Mucosa of stomach (tissue), 1 donor: Measurements from ENCODE around the gene CKM.

Source experiments
- H3K27me3 ChIP-seq: one replicate; pipeline ENCODE4 v1.7.0; 2013; ENCODE audit warnings: mild to moderate bottlenecking, low read length; ENCODE audit not compliant: control insufficient read depth, insufficient read depth
- H3K36me3 ChIP-seq: one replicate; pipeline ENCODE4 v1.7.0; 2013; ENCODE audit warnings: low read length; ENCODE audit not compliant: control insufficient read depth, insufficient read depth
- H3K4me1 ChIP-seq: one replicate; pipeline ENCODE4 v1.7.0; 2013; ENCODE audit warnings: mild to moderate bottlenecking, low read length; ENCODE audit not compliant: control insufficient read depth, insufficient read depth
- H3K4me3 ChIP-seq: one replicate; pipeline ENCODE4 v1.7.0; 2013; ENCODE audit warnings: low read length
- H3K9ac ChIP-seq: one replicate; pipeline ENCODE4 v1.7.0; 2013; ENCODE audit warnings: mild to moderate bottlenecking, low read length, moderate library complexity
- H3K9me3 ChIP-seq: one replicate; pipeline ENCODE4 v1.7.0; 2013; ENCODE audit warnings: mild to moderate bottlenecking, low read length, moderate library complexity; ENCODE audit not compliant: control insufficient read depth
- donor health status: Pancreatic carcinoma.

CKM gene

GRCh38 chr19:45355910-45356309 is 33.2 kb upstream of the CKM start:
- Histone ChIP-seq H3K4me1 (no peaks in the 10 kb centered on the region), H3K9ac (no peak overlapping the region), H3K27me3 (no peaks in the 10 kb centered on the region), H3K36me3 (no peaks in the 10 kb centered on the region), H3K9me3 (no peaks in the 10 kb centered on the region), H3K4me3 (no peak overlapping the region)

- Histone ChIP-seq H3K9ac (no peak overlapping the region), H3K4me3 (no peak overlapping the region), H3K9me3 (no peaks in the 10 kb centered on the region), H3K4me1 (no peaks in the 10 kb centered on the region), H3K27me3 (no peaks in the 10 kb centered on the region), H3K36me3 (no peaks in the 10 kb centered on the region)
These were observed 32.7 kb upstream of the CKM start for GRCh38 chr19:45355402-45355801.

- no peaks in the 10 kb centered on the region for H3K9me3 ChIP-seq
- no peaks in the 10 kb centered on the region for H3K36me3 ChIP-seq
- H3K4me1 ChIP-seq = no peaks in the 10 kb centered on the region
- H3K9ac ChIP-seq = no peak overlapping the region
- H3K4me3 ChIP-seq = no peak overlapping the region
- H3K27me3 ChIP-seq = no peaks in the 10 kb centered on the region
These were observed 31.7 kb upstream of the CKM start for GRCh38 chr19:45354241-45354842.

- Histone ChIP-seq H3K36me3 (no peaks in the 10 kb centered on the region), H3K4me3 (no peak overlapping the region), H3K27me3 (no peaks in the 10 kb centered on the region), H3K4me1 (no peaks in the 10 kb centered on the region), H3K9ac (no peak overlapping the region), H3K9me3 (no peaks in the 10 kb centered on the region)
These were observed 30.5 kb upstream of the CKM start for GRCh38 chr19:45352914-45353796.

- Histone ChIP-seq H3K27me3 (no peaks in the 10 kb centered on the region), H3K36me3 (no peaks in the 10 kb centered on the region), H3K4me3 (no peak overlapping the region), H3K9me3 (no peaks in the 10 kb centered on the region), H3K9ac (no peak overlapping the region), H3K4me1 (no peaks in the 10 kb centered on the region)
These were observed 29.8 kb upstream of the CKM start for GRCh38 chr19:45352471-45352870.

- Histone ChIP-seq H3K36me3 (no peaks in the 10 kb centered on the region), H3K4me1 (no peaks in the 10 kb centered on the region), H3K4me3 (no peak overlapping the region), H3K9me3 (no peaks in the 10 kb centered on the region), H3K27me3 (no peaks in the 10 kb centered on the region), H3K9ac (no peak overlapping the region)
These were observed 29.4 kb upstream of the CKM start for GRCh38 chr19:45352062-45352461.

GRCh38 chr19:45351401-45351952 is 28.8 kb upstream of the CKM start:
- no peak overlapping the region for H3K9ac ChIP-seq
- H3K27me3 ChIP-seq = peaks cover 5% of the 10 kb centered on the region
- no peaks in the 10 kb centered on the region for H3K9me3 ChIP-seq
- no peaks in the 10 kb centered on the region for H3K36me3 ChIP-seq
- no peak overlapping the region for H3K4me3 ChIP-seq
- no peaks in the 10 kb centered on the region for H3K4me1 ChIP-seq

- Histone ChIP-seq H3K9ac (no peak overlapping the region), H3K4me1 (no peaks in the 10 kb centered on the region), H3K9me3 (no peaks in the 10 kb centered on the region), H3K4me3 (no peak overlapping the region), H3K36me3 (no peaks in the 10 kb centered on the region), H3K27me3 (peaks cover 11% of the 10 kb centered on the region)
These were observed 27.9 kb upstream of the CKM start for GRCh38 chr19:45350477-45351058.

GRCh38 chr19:45349430-45349941 is 26.8 kb upstream of the CKM start:
- H3K9ac ChIP-seq = no peak overlapping the region
- no peaks in the 10 kb centered on the region for H3K36me3 ChIP-seq
- H3K4me3 ChIP-seq = no peak overlapping the region
- peaks cover 16% of the 10 kb centered on the region for H3K27me3 ChIP-seq
- H3K9me3 ChIP-seq = no peaks in the 10 kb centered on the region
- no peaks in the 10 kb centered on the region for H3K4me1 ChIP-seq

- Histone ChIP-seq H3K4me3 (no peak overlapping the region), H3K9ac (no peak overlapping the region), H3K27me3 (peaks cover 16% of the 10 kb centered on the region), H3K4me1 (no peaks in the 10 kb centered on the region), H3K36me3 (no peaks in the 10 kb centered on the region), H3K9me3 (no peaks in the 10 kb centered on the region)
These were observed 26.4 kb upstream of the CKM start for GRCh38 chr19:45349126-45349415.

GRCh38 chr19:45348367-45349125 is 25.9 kb upstream of the CKM start:
- Histone ChIP-seq H3K27me3 (peaks cover 16% of the 10 kb centered on the region), H3K9me3 (no peaks in the 10 kb centered on the region), H3K4me3 (no peak overlapping the region), H3K9ac (no peak overlapping the region), H3K36me3 (no peaks in the 10 kb centered on the region), H3K4me1 (no peaks in the 10 kb centered on the region)
